Measurements from ENCODE around the gene SERPINC1. TPM values are rescaled to one million over a fixed set of nuclear protein-coding genes. Genes with fewer than 3 reads are reported as not detected.

SERPINC1 gene
- total RNA-seq, 1 experiment from 2014 or later = 0.57 TPM

- ChIA-PET CTCF (interaction anchor here (0.9 kb wide), 1 partner anchor 19 kb away, joined by 3 read pairs; the partner anchor contains the start of gene ZBTB37), POLR2A (no interaction called here)
- Mint-ChIP-seq H3K27ac (peak overlapping the region; percentile 62), H3K36me3 (peaks cover 14% of the 10 kb centered on the region), H3K4me3 (no peak overlapping the region), H3K27me3 (ENCODE audit: low read depth) (no peaks in the 10 kb centered on the region), H3K4me1 (peaks cover 62% of the 10 kb centered on the region), H3K9me3 (no peaks in the 10 kb centered on the region)
- ATAC-seq = no peak
- DNase-seq (ENCODE audit: low spot score) = no peak
- no peak for TF ChIP-seq ATF2 (CRISPR knock-in tag; IDR thresholded peaks at IDR 0.05; ENCODE audit: borderline replicate concordance, low read depth)
- TF ChIP-seq PREB (CRISPR knock-in tag; IDR thresholded peaks at IDR 0.05; ENCODE audit: borderline replicate concordance) = no peak
- no peak for TF ChIP-seq TCF7 (CRISPR knock-in tag; IDR thresholded peaks at IDR 0.05; ENCODE audit: low read depth)
- no peak for TF ChIP-seq AR (CRISPR knock-in tag; IDR thresholded peaks at IDR 0.05)
- TF ChIP-seq MXD4 (CRISPR knock-in tag; IDR thresholded peaks at IDR 0.05; ENCODE audit: borderline replicate concordance) = no peak
- no peak for TF ChIP-seq TP53 (CRISPR knock-in tag; IDR thresholded peaks at IDR 0.05)
- no peak for TF ChIP-seq CREB1 (CRISPR knock-in tag; IDR thresholded peaks at IDR 0.05)
- TF ChIP-seq ZNF416 (CRISPR knock-in tag; IDR thresholded peaks at IDR 0.05) = no peak
- no peak for TF ChIP-seq ZNF423 (CRISPR knock-in tag; IDR thresholded peaks at IDR 0.05)
- no peak for TF ChIP-seq KAT7 (CRISPR knock-in tag; IDR thresholded peaks at IDR 0.05; ENCODE audit: borderline replicate concordance)
- TF ChIP-seq CTCF (IDR thresholded peaks at IDR 0.05) = no peak
- no peak for TF ChIP-seq ATF6 (CRISPR knock-in tag; IDR thresholded peaks at IDR 0.05)
- no peak for TF ChIP-seq ZNF532 (CRISPR knock-in tag; IDR thresholded peaks at IDR 0.05; ENCODE audit: borderline replicate concordance)
- TF ChIP-seq E2F4 (CRISPR knock-in tag; IDR thresholded peaks at IDR 0.05; ENCODE audit: borderline replicate concordance, low read depth) = no peak
- TF ChIP-seq E2F5 (CRISPR knock-in tag; IDR thresholded peaks at IDR 0.05) = no peak
- TF ChIP-seq SOX15 (CRISPR knock-in tag; IDR thresholded peaks at IDR 0.05) = no peak
- TF ChIP-seq SMAD4 (CRISPR knock-in tag; IDR thresholded peaks at IDR 0.05) = no peak
- TF ChIP-seq SP1 (CRISPR knock-in tag; conservative IDR thresholded peaks at IDR 0.05) = no peak
- TF ChIP-seq ESRRA (CRISPR knock-in tag; IDR thresholded peaks at IDR 0.05; ENCODE audit: borderline replicate concordance) = no peak
- TF ChIP-seq ZNF263 (CRISPR knock-in tag; IDR thresholded peaks at IDR 0.05; ENCODE audit: low read depth) = no peak
Measured at GRCh38 chr1:173887627-173888026, 29.5 kb downstream of the SERPINC1 start.
